SH-SY5Y (cell line): ENCODE data around the gene FAM20B.

ENCODE experiments used
- GATA2 ChIP-seq: IDR thresholded peaks from 2 replicates; pipeline ENCODE4 v1.6.1; 2011; ENCODE audit warnings: mild to moderate bottlenecking, low read depth, low read length
- GATA3 ChIP-seq: IDR thresholded peaks from 2 replicates; pipeline ENCODE4 v1.6.1; 2011; ENCODE audit warnings: low read depth, mild to moderate bottlenecking, low read length, moderate library complexity

DNA sequence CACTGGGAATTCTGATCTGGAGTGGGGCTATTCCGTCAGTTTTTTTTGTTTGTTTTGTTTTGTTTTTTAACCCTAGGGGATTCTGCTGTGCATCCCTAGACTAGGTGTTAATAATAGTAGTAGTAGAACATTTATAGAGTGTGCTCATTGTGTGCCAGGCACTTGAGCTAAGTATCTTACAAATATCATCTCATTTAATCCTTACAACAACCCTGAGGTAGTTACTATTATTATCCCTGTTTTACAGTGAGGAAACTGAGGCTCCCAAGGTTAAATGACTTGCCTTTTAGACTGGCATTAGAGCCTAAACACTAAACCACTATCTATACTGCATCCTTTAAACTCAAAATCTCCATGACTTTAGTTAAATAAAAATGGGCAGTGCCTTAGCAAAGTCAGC lies 78.3 kb downstream of the FAM20B start:
- TF ChIP-seq GATA3: no peak
- TF ChIP-seq GATA2: no peak
